ENCODE measurements around the gene CEBPZ.

- no peak for TF ChIP-seq POLR2A (IDR thresholded peaks at IDR 0.05; ENCODE audit: low read length)
- TF ChIP-seq GATA1 (IDR thresholded peaks at IDR 0.05; ENCODE audit: low read depth, low read length): no peak
These were observed 14.8 kb upstream of the CEBPZ start for GRCh38 chr2:37246205-37246604.
